Left lung (tissue), 10 donors: ENCODE data around the gene ATAD2B. TPM values are rescaled to one million over a fixed set of nuclear protein-coding genes. Genes with fewer than 3 reads are reported as not detected.

Experiments used
- ATAC-seq: fragments of 200-7000 bp; cut with Tn5 transposase; one replicate; pipeline ENCODE4 v1.9.1; 2020; ENCODE audit warnings: moderate library complexity
- DNase-seq, 4 donors: peaks; one replicate each; pipeline ENCODE4 v3.0.0-alpha.2; 2013 to 2020
- H3K27ac ChIP-seq, 2 donors: fragments of 200-600 bp; sonication (generic) in 1 of 2; one replicate each; pipeline versions ENCODE4 v1.5.0 to v1.8.0; 2020 to 2021
- H3K27me3 ChIP-seq, 2 donors: fragments of 200-600 bp; sonication (generic) in 1 of 2; one replicate each; pipeline versions ENCODE4 v1.5.0 to v1.8.0; 2020 to 2021
- H3K36me3 ChIP-seq, 2 donors: fragments of 200-600 bp; sonication (generic) in 1 of 2; one replicate each; pipeline versions ENCODE4 v1.5.0 to v1.8.0; 2020 to 2021
- H3K4me1 ChIP-seq, 2 donors: fragments of 200-600 bp; one replicate each; pipeline ENCODE4 v1.8.0; 2021
- H3K4me3 ChIP-seq, 2 donors: fragments of 200-600 bp; sonication (generic) in 1 of 2; one replicate each; pipeline versions ENCODE4 v1.5.0 to v1.8.0; 2020 to 2021; ENCODE audit warnings: mild to moderate bottlenecking in 1 of 2
- H3K9me3 ChIP-seq, 2 donors: fragments of 200-600 bp; sonication (generic) in 1 of 2; one replicate each; pipeline versions ENCODE4 v1.5.0 to v1.8.0; 2020 to 2021
- intact Hi-C, 2 donors: fragments of 100-400 bp; cut with DNase I; formaldehyde crosslinking; loops; one replicate each; pipeline versions ENCODE4 v1.11.2 to v1.14.2; 2022
- polyA plus RNA-seq, 6 donors: library from polyadenylated mRNA; unstranded; fragments of 120-200 nt; gene quantifications; one replicate each; pipeline ENCODE4 v1.2.1, GENCODE V29; 2013; ENCODE audit not compliant: insufficient read length in 6 of 6
- total RNA-seq, 2 donors: library from RNA; stranded (reverse); fragmentation: NEBNext Ultra II Directional; extraction: Animal tissue kit (Norgen Biotek cat#: 25700); gene quantifications; one replicate each; pipeline ENCODE4 v1.2.1, GENCODE V29; 2021
- TF ChIP-seq, protein P1 (sequence below), 2 donors: fragments of 200-600 bp; sonication (generic) in 1 of 2; IDR thresholded peaks; one replicate each; pipeline versions ENCODE4 v1.5.0 to v1.8.0; 2021; ENCODE audit warnings: antibody characterized with exemption in 2 of 2
- donor health status: DM: no; HTN: yes; CAD: no.
- donor health status: DM: no; HTN: no; CAD: no.

The ATAD2B gene
- total and polyA plus RNA-seq, 8 donors = 20.1 to 27.4 (median 24.6) TPM

DNA sequence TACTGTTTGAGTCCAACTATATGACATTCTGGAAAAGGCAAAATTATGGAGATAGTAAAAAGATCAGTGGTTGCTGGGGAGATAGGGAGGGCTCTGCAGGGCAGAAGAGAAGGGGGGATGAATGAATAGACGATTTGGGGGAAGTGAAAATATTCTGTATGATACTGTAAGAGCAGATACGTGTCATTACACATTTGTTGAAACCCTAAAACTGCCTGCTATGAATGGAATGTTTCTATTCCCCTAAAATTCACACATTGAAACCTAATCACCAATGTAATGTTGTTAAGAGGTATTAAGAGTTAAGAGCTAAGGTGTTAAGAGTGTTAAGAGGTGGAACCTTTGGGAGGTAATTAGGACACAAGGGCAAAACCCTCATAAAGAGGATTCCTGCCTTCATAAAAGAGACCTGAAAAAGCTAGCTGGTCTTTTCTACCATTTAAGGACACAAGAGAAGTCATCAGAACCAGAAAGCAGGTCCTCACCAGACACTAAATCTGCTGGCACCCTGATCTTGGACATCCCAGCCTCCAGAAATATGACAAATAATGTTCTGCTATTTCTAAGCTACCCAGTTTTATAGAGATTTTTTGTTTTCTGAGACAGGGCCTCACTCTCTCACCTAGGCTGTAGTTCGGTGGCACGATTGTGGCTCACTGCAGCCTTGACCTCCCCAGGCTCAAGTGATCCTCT lies 76.2 kb downstream of the ATAD2B start:
- intact Hi-C loops = no loop called here

DNA sequence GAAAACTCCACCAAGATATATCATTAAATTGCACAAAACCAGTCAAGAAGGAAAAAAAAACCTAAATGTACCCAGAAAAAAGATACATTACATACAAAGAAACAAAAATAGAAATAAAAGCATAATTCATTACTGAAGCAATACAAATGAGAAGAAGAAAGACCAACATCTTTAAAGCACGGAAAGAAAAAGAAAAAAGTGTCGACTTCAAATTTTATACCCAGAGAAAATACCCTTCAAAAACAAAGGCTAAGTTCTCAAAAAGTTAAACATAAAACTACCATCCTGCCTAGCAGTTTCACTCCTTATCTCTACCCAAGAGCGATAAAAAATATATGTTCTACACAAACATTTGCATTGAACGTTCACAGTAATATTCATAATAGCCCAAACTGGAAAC lies 82.0 kb downstream of the ATAD2B start:
- ATAC-seq (no peak), DNase-seq (no peak)
- TF ChIP-seq, protein P1, sequence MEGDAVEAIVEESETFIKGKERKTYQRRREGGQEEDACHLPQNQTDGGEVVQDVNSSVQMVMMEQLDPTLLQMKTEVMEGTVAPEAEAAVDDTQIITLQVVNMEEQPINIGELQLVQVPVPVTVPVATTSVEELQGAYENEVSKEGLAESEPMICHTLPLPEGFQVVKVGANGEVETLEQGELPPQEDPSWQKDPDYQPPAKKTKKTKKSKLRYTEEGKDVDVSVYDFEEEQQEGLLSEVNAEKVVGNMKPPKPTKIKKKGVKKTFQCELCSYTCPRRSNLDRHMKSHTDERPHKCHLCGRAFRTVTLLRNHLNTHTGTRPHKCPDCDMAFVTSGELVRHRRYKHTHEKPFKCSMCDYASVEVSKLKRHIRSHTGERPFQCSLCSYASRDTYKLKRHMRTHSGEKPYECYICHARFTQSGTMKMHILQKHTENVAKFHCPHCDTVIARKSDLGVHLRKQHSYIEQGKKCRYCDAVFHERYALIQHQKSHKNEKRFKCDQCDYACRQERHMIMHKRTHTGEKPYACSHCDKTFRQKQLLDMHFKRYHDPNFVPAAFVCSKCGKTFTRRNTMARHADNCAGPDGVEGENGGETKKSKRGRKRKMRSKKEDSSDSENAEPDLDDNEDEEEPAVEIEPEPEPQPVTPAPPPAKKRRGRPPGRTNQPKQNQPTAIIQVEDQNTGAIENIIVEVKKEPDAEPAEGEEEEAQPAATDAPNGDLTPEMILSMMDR (IDR thresholded peaks at IDR 0.05) = no peak
- no peak overlapping the region for H3K27ac ChIP-seq
- H3K4me1 ChIP-seq = no peaks in the 10 kb centered on the region
- intact Hi-C loops = no loop called here
- no peak overlapping the region for H3K4me3 ChIP-seq
- peaks cover 0 to 6% of the 10 kb centered on the region in 2 donors for H3K9me3 ChIP-seq
- no peaks in the 10 kb centered on the region for H3K27me3 ChIP-seq
- no peaks in the 10 kb centered on the region for H3K36me3 ChIP-seq

More for the DNA sequence above, 76.2 kb downstream of the ATAD2B start:
- H3K4me3 ChIP-seq = no peak overlapping the region
- H3K36me3 ChIP-seq = peaks cover 0 to 16% of the 10 kb centered on the region in 2 donors
- no peak overlapping the region for H3K27ac ChIP-seq
- ATAC-seq (no peak), DNase-seq (no peak)
- no peaks in the 10 kb centered on the region for H3K27me3 ChIP-seq
- no peaks in the 10 kb centered on the region for H3K4me1 ChIP-seq
- TF ChIP-seq, protein P1 (IDR thresholded peaks at IDR 0.05) = no peak
- H3K9me3 ChIP-seq = no peaks in the 10 kb centered on the region

- Histone ChIP-seq H3K4me1 (no peaks in the 10 kb centered on the region), H3K27me3 (no peaks in the 10 kb centered on the region), H3K9me3 (peaks cover 0 to 6% of the 10 kb centered on the region in 2 donors), H3K4me3 (no peak overlapping the region), H3K36me3 (no peaks in the 10 kb centered on the region), H3K27ac (peak overlapping the region; percentile 25 to 57)
- ATAC-seq = peak; percentile 90
- DNase-seq = no peak
- TF ChIP-seq, protein P1 (IDR thresholded peaks at IDR 0.05) = no peak
- intact Hi-C loops = no loop called here
Observed at GRCh38 chr2:23843051-23843976, 83.6 kb downstream of the ATAD2B start.

DNA sequence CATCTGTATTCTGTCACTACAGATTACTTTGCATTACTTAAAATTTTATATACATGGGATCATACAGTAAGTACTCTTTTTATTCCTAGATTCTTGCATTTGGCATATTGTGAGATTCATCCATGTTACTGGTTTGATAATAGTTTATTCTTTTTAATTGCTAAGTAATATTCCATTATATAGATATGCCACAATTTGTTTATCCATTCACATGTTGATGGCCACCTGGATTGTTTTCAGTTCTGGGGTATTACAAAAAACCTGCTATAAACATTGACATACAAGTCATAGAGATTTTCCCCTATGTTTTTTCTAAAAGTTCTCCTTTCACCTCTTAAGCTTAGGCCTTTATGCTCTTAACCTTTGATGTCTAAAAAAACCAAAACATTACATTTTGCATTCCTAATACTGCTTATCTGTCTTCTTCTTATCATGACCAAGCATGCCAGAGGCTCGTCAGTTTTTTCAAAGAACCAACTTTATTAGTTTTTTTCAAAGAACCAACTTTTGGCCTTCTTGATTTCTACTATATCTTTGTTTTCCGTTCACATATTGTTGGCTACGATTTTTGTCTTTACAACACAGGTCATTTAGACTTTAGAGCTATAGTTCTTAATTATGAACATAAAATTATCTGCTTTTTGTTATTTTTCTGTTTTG lies 86.9 kb downstream of the ATAD2B start:
- intact Hi-C loops = no loop called here
- Histone ChIP-seq H3K4me1 (no peaks in the 10 kb centered on the region), H3K9me3 (peaks cover 0 to 5% of the 10 kb centered on the region in 2 donors), H3K36me3 (peaks cover 0 to 24% of the 10 kb centered on the region in 2 donors), H3K27me3 (no peaks in the 10 kb centered on the region), H3K27ac (no peak overlapping the region), H3K4me3 (no peak overlapping the region)
- TF ChIP-seq, protein P1 (IDR thresholded peaks at IDR 0.05) = no peak
- ATAC-seq = no peak
- DNase-seq = no peak
